ENCODE measurements around the gene GNPTG.

Gene GNPTG

DNA sequence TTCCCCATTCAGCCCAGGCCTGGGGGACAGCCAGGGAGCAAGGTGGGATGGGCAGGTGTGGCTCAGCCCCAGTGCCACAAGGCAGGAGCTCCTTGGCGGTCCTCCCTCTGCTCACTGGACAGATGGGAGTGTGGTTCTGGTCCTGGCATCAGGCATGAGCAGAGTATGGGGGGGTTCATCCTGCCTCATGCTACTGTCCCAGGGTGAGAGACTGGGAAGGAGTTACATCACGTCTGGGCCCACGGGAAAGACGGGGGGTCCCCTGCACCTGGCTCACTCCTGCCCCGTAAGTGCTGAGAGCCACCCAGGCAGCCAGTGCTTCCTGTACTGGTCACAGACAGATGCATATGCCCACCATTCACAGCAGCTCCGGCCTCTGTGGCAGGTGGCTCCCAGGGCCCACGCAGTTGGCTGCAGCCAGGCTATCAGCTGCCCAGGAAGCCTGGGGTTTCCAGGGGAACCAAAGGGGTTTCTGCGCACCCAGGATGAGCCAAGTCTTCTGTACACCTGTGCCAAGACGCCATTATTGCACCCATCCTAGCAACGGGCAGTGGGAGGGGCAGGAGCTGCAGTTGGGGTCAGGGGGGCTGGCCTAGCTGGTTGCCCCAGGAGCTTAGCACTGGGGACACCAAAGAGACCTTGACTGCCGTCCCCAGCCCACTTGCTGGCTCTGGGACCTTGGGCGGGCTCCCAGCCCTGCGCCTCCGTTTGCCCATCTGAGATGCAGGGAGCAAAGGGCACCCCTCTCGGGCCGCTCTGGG is 16.3 kb upstream of the GNPTG start:
- no peak for DNase-seq (ENCODE audit: low read depth, low spot score)

GRCh38 chr16:1335996-1336395 is 15.7 kb upstream of the GNPTG start:
- Histone ChIP-seq H3K4me3 (no peak overlapping the region), H3K9me3 (ENCODE audit: low read depth, low read length) (no peaks in the 10 kb centered on the region), H3K9ac (ENCODE audit: insufficient read length) (no peak overlapping the region), H3K27ac (no peak overlapping the region), H3K36me3 (ENCODE audit: insufficient read depth, low read length) (no peaks in the 10 kb centered on the region)
- no peak for TF ChIP-seq POLR2AphosphoS5 (IDR thresholded peaks at IDR 0.05; ENCODE audit: borderline replicate concordance, low read depth, low read length)
- TF ChIP-seq EZH2 (IDR thresholded peaks at IDR 0.05), result no peak
- no peak for TF ChIP-seq FOXP2 (optimal IDR thresholded peaks at IDR 0.05; ENCODE audit: control extremely low read depth, extremely low read length, insufficient read depth)
- DNase-seq (ENCODE audit: low read depth, low spot score), result no peak

More for the DNA sequence above, 16.3 kb upstream of the GNPTG start:
- no peak for TF ChIP-seq EZH2 (IDR thresholded peaks at IDR 0.05)
- TF ChIP-seq POLR2AphosphoS5 (IDR thresholded peaks at IDR 0.05; ENCODE audit: borderline replicate concordance, low read depth, low read length), result no peak
- no peak for TF ChIP-seq FOXP2 (optimal IDR thresholded peaks at IDR 0.05; ENCODE audit: control extremely low read depth, extremely low read length, insufficient read depth)
- H3K27ac ChIP-seq, result no peak overlapping the region
- no peaks in the 10 kb centered on the region for H3K9me3 ChIP-seq (ENCODE audit: low read depth, low read length)
- no peak overlapping the region for H3K4me3 ChIP-seq
- H3K36me3 ChIP-seq (ENCODE audit: insufficient read depth, low read length), result no peaks in the 10 kb centered on the region
- no peak overlapping the region for H3K9ac ChIP-seq (ENCODE audit: insufficient read length)

DNA sequence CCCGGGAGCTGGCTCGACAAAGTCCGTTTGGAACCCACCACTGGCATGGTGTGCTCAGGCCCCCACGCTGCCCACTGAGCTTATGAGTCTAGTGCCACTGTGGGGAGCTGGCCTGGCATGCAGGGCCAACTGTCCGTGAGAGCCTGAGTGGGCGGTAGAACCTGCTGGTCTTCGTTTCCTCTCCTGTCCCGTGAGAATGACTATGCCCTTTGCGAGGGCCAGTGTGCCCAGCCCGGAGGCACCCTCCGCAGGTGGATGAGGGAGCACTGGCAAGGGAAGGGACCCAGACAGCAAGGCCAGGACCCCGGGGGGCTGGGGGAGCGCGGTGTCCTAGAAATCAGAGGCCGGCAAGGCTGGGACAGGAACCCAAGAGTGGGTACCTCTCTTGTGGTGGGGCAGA is 15.1 kb upstream of the GNPTG start:
- no peaks in the 10 kb centered on the region for H3K36me3 ChIP-seq (ENCODE audit: insufficient read depth, low read length)
- no peak overlapping the region for H3K27ac ChIP-seq
- DNase-seq (ENCODE audit: low read depth, low spot score), result no peak
- no peak overlapping the region for H3K4me3 ChIP-seq
- no peak for TF ChIP-seq EZH2 (IDR thresholded peaks at IDR 0.05)
- no peak for TF ChIP-seq POLR2AphosphoS5 (IDR thresholded peaks at IDR 0.05; ENCODE audit: borderline replicate concordance, low read depth, low read length)
- no peak for TF ChIP-seq FOXP2 (optimal IDR thresholded peaks at IDR 0.05; ENCODE audit: control extremely low read depth, extremely low read length, insufficient read depth)
- no peaks in the 10 kb centered on the region for H3K9me3 ChIP-seq (ENCODE audit: low read depth, low read length)
- H3K9ac ChIP-seq (ENCODE audit: insufficient read length), result no peak overlapping the region

- Histone ChIP-seq H3K9ac (ENCODE audit: insufficient read length) (no peak overlapping the region), H3K27ac (no peak overlapping the region), H3K4me3 (no peak overlapping the region), H3K36me3 (ENCODE audit: insufficient read depth, low read length) (no peaks in the 10 kb centered on the region), H3K9me3 (ENCODE audit: low read depth, low read length) (no peaks in the 10 kb centered on the region)
- TF ChIP-seq FOXP2 (optimal IDR thresholded peaks at IDR 0.05; ENCODE audit: control extremely low read depth, extremely low read length, insufficient read depth) (no peak), POLR2AphosphoS5 (IDR thresholded peaks at IDR 0.05; ENCODE audit: borderline replicate concordance, low read depth, low read length) (no peak), EZH2 (IDR thresholded peaks at IDR 0.05) (no peak)
- no peak for DNase-seq (ENCODE audit: low read depth, low spot score)
Observed at GRCh38 chr16:1337486-1337885, 14.2 kb upstream of the GNPTG start.

GRCh38 chr16:1338119-1338730 is 13.5 kb upstream of the GNPTG start:
- TF ChIP-seq POLR2AphosphoS5 (IDR thresholded peaks at IDR 0.05; ENCODE audit: borderline replicate concordance, low read depth, low read length) (no peak), EZH2 (IDR thresholded peaks at IDR 0.05) (no peak), FOXP2 (optimal IDR thresholded peaks at IDR 0.05; ENCODE audit: control extremely low read depth, extremely low read length, insufficient read depth) (no peak)
- Histone ChIP-seq H3K27ac (no peak overlapping the region), H3K9me3 (ENCODE audit: low read depth, low read length) (no peaks in the 10 kb centered on the region), H3K36me3 (ENCODE audit: insufficient read depth, low read length) (no peaks in the 10 kb centered on the region), H3K9ac (ENCODE audit: insufficient read length) (no peak overlapping the region), H3K4me3 (no peak overlapping the region)
- no peak for DNase-seq (ENCODE audit: low read depth, low spot score)

- TF ChIP-seq EZH2 (IDR thresholded peaks at IDR 0.05) (no peak), FOXP2 (optimal IDR thresholded peaks at IDR 0.05; ENCODE audit: control extremely low read depth, extremely low read length, insufficient read depth) (no peak), POLR2AphosphoS5 (IDR thresholded peaks at IDR 0.05; ENCODE audit: borderline replicate concordance, low read depth, low read length) (no peak)
- Histone ChIP-seq H3K9ac (ENCODE audit: insufficient read length) (no peak overlapping the region), H3K27ac (no peak overlapping the region), H3K4me3 (no peak overlapping the region), H3K9me3 (ENCODE audit: low read depth, low read length) (no peaks in the 10 kb centered on the region), H3K36me3 (ENCODE audit: insufficient read depth, low read length) (no peaks in the 10 kb centered on the region)
- no peak for DNase-seq (ENCODE audit: low read depth, low spot score)
Observed at GRCh38 chr16:1338855-1339675, 12.7 kb upstream of the GNPTG start.

DNA sequence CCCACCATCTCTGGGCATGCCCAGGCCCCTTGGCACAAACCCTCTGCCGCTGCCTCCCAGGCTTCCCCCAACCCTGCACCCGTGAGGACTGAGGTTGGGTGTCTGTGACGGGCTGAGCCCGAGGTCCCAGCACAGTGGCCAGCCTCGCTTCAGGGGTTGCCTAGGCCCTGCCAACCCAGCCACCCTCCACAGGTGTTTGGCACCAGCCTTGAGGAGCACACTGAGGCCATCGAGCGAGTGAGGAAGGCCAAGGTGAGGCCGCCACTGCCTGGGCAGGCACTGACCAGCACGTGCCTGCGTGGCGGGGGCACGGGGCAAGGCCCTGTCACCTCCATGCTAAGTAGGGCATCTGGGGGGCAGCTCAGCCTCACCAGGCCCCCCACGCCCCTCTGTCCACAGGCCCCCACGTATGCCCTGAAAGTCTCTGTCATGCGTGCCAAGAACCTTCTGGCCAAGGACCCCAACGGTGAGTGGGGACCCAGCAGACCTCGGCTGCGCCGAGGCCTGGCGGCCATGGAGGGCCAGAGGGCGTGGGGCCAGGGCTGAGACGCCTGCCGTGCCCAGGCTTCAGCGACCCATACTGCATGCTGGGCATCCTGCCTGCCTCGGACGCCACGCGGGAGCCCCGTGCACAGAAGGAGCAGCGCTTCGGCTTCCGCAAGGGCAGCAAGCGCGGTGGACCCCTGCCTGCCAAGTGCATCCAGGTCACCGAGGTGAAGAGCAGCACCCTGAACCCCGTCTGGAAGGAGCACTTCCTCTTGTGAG is 10.8 kb upstream of the GNPTG start:
- no peak for TF ChIP-seq FOXP2 (optimal IDR thresholded peaks at IDR 0.05; ENCODE audit: control extremely low read depth, extremely low read length, insufficient read depth)
- no peak for TF ChIP-seq POLR2AphosphoS5 (IDR thresholded peaks at IDR 0.05; ENCODE audit: borderline replicate concordance, low read depth, low read length)
- TF ChIP-seq EZH2 (IDR thresholded peaks at IDR 0.05), result no peak
- H3K4me3 ChIP-seq, result no peak overlapping the region
- no peaks in the 10 kb centered on the region for H3K36me3 ChIP-seq (ENCODE audit: insufficient read depth, low read length)
- H3K9ac ChIP-seq (ENCODE audit: insufficient read length), result no peak overlapping the region
- no peaks in the 10 kb centered on the region for H3K9me3 ChIP-seq (ENCODE audit: low read depth, low read length)
- no peak overlapping the region for H3K27ac ChIP-seq
- no peak for DNase-seq (ENCODE audit: low read depth, low spot score)
